M059J (cell line): Measurements from ENCODE around the gene RIPOR3. TPM values are rescaled to one million over a fixed set of nuclear protein-coding genes. Genes with fewer than 3 reads are reported as not detected.
"Not testable (repeated sequence)": the region's sequence is repeated elsewhere in the genome, so short reads cannot be mapped to it uniquely, and the experiment has no call there.

ENCODE experiments used
- DNase-seq: peaks from one replicate; pipeline ENCODE4 v3.0.0-alpha.2; 2012; ENCODE audit warnings: low read depth
- total RNA-seq: library from RNA; depleted of rRNA; stranded (reverse); fragments of >200 nt; shearing (Covaris generic); gene quantifications from 2 replicates; pipeline ENCODE4 v1.2.3, GENCODE V29; 2014

RIPOR3 gene
- total RNA-seq, 1 experiment from 2014 or later, result 1.5 TPM

DNA sequence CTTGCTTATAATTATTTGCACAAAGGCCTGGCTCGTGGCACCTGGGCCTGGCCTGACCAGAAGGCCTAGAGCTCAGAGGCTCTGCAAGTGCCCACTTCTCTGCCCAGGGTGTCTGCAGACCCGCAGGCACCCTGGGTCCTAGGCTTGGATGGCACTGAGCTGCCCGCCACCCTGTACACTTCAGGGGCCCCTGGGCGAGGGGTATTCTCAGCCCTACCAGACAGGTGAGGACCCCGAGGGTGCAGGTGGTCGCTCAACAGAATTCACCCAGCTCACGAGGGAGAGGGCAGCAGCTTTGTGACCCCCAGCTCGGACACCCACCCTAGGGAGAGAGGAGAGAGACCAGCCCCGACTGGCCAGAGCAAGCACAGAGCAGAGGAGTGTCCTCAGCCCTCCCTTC is 83.9 kb downstream of the RIPOR3 start:
- no peak for DNase-seq

DNA sequence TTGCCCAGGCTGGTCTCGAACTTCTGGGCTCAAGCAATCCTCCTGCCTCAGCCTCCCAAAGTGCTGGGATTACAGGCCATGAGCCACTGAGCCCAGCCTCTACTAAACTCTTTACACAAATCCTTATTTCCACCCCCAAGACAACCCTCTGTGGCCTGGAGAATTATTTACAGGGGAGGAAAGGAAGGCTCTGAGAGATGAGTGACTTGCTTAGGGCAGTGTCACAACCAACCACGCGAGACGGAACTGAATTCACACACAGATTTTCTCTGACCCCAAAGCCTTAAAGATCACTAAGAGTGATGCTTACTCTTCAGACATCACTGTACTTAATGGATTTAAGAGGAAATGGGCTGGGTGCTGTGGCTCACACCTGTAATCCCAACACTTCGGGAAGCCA is 86.2 kb downstream of the RIPOR3 start:
- no peak for DNase-seq

DNA sequence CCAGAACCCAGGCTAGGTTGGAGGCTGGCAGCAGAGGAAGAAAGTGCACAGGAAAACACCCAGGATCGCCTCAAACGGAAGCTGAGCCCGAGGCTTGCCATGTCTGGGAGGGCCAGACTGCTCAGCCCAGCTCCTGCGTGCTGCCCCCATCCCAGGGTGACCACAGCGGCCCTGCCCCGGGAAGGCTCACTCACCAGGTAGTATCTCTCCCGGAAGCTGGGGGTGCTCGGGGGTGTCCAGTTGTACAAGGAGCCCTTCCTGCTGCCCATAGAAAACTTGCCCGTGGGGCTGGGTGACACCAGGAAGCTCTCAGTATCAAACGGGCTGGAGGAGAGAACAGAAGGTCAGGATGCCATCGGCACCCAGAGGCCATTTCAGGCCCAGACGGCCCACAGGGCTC is 86.9 kb downstream of the RIPOR3 start:
- DNase-seq, result no peak

DNA sequence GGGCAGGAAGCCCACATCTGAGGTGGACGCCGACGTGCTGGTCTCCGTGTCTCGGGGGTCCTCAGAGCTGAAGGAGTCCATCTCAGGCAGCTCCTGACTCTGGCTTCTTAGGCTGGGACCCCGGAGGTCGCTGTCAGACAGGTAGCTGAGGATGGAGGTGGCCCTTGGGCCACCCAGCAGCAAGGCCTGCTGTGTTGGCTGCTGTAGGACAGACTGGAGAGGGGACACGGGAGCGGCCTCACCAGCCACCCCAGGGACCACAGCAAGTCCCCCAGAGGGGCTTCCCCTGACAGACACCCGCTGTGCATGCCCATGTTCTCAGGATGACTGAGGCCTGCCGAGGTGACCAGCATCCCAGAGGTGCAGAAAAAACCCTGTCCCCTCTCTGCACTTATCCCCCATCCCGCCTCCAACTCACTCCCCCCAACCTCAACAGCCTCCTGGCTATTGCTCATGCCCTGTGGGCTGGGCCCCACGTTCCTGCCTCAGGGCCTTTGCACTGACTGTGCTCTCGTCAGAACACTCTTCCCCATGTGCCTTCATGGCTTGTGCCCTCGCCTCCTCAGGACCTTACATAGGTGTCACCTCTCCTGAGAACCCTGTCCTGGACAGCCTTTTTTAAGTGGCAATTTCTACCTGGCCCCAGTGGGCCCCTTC is 88.8 kb downstream of the RIPOR3 start:
- no peak for DNase-seq

DNA sequence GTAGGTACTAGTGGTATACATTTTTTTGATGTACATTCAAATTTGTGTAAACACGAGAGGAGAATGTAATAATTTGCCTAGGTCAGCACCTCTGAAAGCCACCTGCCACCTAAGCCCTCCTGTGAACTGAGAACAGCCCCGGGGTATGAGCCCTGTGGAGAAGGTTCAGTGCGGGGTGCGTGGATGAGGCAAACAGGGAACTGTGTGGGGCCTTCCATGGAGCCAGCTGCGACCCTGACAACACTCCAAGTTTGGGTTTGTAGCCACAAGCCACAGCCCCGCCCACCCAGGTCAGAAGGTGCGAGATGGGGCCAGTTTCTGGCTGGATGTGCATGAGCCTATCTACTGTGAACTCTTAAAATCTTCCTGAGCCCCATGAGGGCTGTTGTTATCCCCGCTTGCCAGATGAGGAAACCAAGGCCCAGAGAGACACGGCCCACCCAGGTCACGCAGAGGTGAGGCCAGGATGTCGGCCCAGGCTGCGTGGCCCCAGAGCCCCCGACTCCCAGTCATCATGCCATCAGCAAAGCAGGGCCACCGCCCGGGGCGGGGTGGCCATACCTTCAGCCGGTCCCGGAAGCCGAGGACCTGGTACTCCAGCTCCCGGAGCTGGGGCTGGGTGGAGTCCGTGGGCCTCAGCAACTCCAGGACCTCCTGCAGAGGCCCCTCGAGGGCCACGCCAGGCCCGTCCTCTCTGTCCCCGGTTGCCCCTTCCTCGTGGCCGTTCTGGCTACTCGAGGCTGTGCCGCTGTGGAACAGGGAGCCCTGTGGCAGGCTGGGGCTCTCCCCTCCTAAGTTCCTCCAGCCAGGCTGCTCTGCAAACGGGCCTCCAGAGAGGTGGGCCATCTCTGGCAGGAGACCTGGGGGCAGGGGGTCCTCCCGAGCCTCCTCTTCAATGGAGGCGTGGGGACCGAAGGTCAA is 89.6 kb downstream of the RIPOR3 start:
- no peak for DNase-seq

DNA sequence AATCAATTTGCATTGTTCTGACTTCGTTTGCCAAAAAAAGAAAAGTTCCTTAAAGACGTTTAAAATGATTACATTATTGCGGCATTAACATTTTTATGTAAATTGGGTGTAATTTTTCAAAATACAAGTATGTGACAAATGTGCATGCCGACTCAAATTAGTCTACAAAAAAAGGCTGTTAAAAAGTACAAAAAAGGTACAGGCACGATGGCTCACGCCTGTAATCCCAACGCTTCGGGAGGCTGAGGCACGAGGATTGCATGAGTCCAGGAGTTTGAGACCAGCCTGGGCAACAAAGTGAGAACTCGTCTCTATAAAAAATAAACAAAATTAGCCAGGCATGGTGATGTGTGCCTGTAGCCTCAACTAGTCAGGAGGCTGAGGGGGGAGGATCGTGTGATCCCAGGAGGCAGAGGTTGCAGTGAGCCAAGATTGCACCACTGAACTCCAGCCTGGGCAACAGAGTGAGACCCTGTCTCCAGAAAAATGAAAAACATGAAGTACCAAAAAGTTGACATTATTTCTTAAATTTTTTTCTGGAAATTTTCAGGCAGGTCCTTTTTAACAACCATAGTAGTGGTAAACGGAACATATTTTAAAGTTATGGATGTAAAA is 91.0 kb downstream of the RIPOR3 start:
- DNase-seq, result no peak

DNA sequence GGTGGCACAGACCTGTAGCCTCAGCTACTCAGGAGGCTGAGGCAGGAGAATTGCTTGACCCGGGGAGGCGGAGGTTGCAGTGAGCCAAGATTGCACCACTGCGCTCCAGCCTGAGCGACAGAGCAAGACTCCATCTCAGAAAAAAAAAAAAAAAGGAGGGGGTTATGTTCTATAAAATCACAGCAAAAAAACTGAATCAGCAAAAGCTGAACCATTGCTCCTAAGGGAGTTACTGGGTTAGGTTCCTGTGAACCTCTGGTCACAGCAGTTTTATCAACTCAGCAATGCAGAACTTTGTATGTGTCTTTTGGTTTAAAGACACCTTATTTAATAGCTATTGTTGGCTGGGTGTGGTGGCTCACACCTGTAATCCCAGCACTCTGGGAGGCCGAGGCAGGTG is 92.6 kb downstream of the RIPOR3 start:
- not testable (repeated sequence) for DNase-seq

DNA sequence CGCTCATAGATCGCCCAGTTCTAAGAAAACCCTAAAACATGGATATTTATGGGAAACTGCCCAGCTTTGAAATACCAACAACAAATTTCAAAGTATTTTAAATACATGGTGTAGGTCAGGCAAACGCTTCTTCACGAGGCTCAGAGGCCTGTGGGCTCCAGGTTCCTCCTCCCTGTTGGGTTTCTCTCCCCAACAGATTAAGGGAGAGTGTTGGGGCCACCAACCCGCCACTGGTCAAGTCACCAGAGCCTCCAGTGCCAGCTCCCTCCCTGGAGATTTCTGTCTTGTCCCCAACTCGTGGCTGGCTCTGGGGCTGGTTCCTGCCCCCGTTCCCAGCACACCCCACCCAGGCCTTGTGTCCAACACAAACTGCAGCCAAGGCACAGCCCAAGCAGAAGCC is 93.3 kb downstream of the RIPOR3 start:
- DNase-seq, result no peak

DNA sequence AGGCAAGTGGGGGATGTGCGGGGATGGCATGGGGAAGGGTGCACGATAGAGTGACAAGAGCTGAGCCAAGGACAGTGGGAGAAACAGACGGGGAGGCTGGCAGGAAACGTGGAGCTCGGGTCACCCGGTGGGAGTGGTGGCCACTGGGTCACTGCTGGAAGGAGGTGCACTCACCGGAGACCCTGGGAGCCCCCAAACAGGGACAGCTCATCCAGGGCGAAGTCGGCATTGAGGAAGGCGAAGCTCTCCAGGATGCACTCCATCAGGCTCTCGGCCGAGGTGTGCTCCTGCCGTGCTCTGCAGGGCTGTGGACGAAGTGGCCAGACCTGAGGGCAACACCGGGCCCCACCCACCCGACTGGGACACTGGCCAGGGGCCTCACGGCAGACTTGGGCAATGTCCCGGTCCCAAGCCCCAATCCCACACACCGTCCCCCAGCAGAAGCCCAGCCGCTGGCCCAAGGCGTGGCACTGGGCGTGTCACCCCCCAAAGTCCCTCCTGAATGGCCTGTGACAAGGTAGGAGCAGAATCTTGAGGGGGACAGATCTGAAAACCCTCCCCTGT is 93.9 kb downstream of the RIPOR3 start:
- DNase-seq, result no peak

DNA sequence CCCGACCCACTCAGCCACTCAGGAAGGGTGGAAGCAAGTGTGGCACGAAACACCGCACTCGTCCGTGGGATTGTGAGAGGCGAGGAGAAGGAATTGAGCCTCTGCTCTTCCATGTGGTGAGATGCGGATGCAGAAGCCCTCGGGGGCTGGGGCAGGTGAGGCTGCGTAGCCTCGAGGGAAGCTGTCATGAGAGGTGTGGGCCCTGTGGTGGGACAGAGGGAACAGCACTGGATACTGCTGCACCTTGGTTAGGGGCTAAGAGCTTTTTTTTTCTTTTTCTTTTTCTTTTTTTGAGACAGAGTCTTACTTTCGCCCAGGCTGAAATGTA is 94.7 kb downstream of the RIPOR3 start:
- no peak for DNase-seq

DNA sequence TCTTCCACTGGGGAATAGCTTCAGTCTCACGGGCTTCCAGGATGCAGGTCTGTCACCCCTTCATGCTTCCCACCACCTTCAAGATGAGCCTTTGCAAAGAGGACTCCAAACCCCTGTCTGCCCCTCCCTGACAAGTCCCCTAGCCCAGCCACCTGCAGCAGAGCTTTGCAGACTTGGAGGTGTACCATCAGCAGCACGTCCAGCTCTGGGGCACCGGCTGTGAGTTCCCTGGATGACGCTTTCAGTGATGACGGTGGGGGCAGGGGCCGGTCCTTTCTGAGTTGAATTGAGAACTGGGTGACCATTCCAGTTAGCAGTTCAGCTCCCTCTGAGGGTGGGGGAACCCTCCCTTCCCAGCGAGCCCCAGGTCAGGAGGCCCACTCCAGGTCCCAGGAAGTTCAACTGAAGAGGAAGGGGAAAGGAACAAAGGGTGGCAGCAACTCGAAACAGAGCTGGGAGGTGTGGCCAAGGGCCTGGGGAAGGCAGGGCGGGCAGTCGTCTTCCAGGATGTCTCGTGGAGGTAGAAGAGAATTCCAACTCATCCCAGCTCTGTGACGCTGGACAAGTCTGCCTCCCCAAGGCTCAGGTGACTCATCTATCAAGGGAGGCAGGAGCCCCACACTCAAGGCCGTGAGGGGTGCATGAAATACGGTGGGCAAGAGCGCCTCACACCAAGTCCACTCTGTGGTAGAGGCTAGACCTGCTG is 95.2 kb downstream of the RIPOR3 start:
- DNase-seq, result peak; percentile 62

DNA sequence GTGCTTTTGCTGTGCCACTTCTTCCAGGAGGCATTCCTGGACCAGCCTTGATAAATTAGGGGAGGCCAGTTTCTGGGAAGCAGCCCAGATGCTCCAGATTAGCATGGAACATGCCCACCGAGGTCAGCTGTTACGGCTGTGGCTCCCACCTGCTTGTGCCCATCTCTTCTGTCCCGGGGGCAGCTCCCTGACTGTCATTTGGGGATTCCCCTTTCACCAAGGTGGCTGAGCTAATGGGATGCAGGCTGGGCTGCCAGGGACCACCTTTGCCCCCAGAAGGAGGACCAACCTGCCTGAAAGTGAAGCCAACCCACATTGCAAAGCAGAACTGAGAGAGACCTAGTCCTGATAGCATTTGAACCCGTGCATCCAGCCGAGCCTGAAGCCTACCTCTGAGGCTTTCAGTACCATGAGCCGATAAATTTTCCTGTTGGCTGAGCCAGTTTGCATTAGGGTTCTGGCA is 95.9 kb downstream of the RIPOR3 start:
- DNase-seq, result no peak

DNA sequence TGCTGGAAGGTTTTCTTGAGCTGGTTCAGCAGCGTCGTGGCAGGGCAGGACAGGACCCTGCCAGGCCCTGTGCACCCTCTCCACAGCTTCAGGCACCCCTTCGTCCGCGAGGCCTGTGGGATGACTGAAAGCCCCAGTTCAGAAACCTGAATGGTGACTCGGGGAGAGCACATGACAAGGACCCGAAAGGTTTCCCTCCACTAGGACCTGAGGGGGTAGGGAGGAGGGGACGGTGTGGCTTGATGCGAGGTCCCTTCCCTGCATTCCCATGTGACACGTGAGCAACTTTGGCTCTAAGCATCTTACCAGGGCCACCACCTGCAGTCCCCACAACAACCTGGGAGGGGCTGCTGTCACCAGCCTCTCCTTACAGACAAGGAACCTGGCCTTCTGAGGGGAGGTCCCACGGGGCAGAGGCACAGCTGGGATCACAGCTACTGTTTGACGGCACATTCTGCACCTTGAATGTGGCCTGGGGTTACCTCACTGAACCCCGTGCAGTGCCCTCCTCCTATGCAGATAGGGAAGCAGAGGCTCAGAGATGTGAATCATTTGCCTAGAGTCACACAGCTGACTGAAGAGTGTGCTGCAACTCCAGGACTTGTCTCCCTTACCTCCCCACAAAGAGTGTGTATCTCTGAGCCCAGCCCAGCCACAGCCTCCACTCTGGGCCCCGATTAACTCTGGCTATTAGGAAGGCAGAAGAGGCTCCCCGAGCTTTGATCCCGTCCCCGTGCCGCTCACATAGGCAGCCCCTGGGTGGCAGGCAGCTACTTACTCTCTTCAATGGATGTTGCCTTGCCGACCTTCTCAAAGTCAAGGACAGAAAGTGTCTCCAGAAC is 96.5 kb downstream of the RIPOR3 start:
- DNase-seq, result peak; percentile 33

DNA sequence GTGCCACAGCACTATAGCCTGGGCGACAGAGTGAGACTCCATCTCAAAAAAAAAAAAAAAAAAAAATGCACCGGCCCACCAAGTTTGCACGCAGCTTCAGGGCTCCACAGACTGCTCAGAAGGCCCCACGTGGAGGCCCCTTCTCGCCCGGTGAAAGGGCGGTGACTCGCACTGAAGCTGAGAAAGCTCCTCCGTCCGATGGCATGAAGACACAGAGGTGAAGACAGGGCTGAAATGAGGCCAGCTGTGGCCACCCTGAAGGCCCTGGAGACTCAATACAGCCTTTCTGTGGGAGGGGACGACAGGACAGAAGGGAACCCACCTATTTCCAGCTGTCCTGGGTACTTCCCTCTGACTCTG is 97.1 kb downstream of the RIPOR3 start:
- peak; percentile 36 for DNase-seq

DNA sequence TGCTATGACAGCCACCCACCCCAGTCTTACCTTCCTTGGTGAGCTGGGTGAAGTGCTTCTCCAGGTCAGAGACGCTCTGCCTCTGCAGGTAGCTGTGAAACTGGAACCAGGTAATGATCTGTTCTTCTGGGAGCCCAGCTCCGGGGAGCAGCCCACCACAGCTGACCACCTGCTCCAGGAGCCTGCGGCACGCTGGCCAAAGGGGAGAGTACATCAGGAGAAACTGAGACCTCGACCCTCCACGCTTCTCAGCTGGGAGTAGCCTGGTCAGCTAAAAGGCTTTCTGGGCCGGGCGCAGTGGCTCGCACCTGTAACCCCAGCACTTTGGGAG is 98.4 kb downstream of the RIPOR3 start:
- no peak for DNase-seq

DNA sequence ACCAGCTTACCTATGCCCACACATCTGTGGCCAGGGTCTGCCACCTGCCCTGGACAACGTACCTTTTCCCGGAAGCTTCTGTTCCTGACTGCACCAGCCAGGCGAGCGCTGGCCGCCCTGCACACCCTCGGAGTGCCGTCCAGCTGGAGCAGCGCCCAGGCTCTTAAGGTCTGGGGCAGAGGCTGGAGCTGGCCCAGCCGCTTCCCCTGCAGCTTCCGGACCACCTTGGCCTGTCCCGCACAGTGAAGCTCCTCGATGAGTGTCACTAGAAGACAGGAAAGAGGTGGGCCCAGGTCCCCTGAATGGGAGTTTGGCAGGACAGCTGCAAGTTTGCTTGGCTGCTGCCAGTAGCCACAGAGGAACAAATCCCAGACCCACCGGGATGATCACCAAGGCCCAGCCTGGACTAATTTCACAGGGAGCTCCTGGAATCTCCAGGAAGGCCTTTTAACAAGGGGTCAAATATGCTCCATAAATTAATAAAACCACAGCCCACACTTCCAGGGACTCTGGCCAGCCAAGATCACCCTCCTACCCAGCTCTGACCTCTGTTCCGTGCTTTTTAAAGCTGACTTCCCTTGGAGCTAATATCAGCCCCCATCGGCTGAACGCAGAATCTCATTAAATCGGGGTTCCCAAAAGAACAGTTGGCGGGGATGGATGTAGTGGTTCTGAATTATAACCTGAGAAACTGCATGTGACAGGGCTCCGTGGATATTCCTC is 98.9 kb downstream of the RIPOR3 start:
- peak; percentile 56 for DNase-seq

DNA sequence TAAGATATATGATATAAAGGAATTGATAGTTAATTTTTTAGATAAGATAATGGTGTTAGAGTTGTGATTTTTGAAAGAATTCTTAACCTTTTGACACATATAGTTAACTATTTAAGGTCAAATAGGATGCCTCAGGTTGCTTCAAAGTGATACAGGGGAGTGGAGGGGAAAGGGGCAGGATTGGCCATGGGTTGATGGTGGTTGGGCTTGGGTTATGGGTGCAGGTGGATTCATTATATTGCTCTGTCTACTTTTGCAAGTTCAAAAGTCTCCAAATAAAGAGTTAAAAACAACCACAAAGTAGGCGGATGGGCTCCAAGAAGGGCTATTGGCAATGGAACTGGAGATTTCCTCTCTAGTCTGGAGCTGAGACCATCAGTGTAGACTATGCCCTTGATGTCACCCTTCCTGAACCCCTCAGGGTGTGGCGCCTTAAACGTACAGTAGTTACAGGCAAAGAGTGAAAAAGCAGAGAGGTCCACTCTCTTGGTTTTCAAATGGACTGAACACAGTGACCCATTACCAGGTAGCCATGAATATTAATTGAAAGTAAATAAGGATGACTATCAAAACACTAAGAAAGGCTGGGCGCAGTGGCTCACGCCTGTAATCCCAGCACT is 100.0 kb downstream of the RIPOR3 start:
- DNase-seq, result no peak

DNA sequence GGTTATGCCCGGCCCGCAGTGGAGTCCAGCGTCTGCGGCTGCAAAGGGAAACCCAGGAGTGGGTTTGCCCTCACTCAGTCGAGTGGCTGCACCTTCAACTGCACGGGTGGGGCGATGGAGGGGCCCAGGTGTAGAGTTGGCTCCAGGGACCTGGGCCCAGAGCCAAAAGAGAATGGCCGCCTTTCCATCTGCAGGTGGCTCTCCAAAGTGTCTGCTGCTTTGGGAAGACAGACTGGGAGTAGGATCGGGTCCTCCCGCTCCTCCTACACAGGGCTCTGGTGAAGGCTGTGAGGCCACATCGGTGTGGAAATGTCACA is 101.0 kb downstream of the RIPOR3 start:
- DNase-seq, result no peak

DNA sequence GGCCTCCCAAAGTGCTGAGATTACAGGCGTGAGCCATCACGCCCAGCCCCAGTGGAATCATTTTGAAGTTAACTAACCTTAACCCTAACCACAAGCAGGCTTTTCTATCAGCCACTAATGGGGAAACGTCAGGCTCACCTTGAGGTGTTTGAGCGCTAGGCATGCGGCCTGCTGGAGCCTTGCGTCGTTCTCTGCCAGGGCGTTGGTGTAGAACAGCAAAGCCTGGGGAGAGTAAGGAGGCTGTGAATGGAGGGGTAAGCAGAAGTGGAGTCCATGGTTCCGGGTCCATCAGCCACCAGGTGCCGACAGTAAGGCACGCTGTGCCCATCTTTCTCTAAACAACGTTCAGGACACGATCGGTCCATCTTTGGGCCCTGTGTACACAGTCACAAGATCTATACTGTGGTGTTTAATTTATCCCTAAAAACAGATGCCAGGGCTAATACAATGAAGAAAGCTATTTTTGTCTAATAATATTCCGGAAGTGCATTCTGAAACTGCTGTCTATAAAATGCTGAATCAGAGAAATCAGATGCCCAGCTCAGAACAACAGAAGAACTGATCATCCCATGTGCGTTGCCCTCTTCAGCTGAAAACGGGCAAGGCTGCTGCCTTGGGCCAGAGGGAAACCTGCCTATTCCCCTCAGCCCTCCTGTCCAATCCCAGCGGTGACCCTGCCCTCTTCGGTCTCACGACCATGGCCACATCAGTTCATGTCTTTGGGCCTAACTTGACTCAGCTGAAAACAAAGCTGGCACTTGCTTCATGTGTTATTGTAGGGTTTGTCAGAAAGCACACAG is 101.6 kb downstream of the RIPOR3 start:
- DNase-seq, result no peak
